K562 (cell line): ENCODE measurements around the gene EIF2AK2. TPM values are rescaled to one million over a fixed set of nuclear protein-coding genes. Genes with fewer than 3 reads are reported as not detected.

ENCODE experiments used
- ADNP ChIP-seq: fragments of 200-800 bp; sonication (Bioruptor generic); IDR thresholded peaks from 2 replicates; pipeline ENCODE4 v1.6.1; 2016; ENCODE audit warnings: missing genetic modification characterization, missing compliant biosample characterization
- BHLHE40 ChIP-seq: IDR thresholded peaks from 2 replicates; pipeline ENCODE4 v1.6.1; 2011; ENCODE audit warnings: low read length, improper control_type of control experiment
- DNMT1 ChIP-seq: fragments of 450-650 bp; IDR thresholded peaks from 2 replicates; pipeline ENCODE4 v1.6.1; 2016; ENCODE audit warnings: antibody characterized with exemption, mild to moderate bottlenecking
- FOS ChIP-seq: IDR thresholded peaks from 3 replicates; pipeline ENCODE4 v1.6.1; 2011; ENCODE audit not compliant: insufficient read length; ENCODE audit errors: extremely low read depth
- HMGN3 ChIP-seq: IDR thresholded peaks from 2 replicates; pipeline ENCODE4 v1.6.1; 2011; ENCODE audit warnings: borderline replicate concordance, low read depth, mild to moderate bottlenecking, mixed read lengths, low read length; ENCODE audit not compliant: insufficient read length; ENCODE audit errors: extremely low read depth
- NFATC3 ChIP-seq: fragments of 450-650 bp; IDR thresholded peaks from 2 replicates; pipeline ENCODE4 v1.6.1; 2017; ENCODE audit warnings: mild to moderate bottlenecking
- PHB2 ChIP-seq: fragments of 450-650 bp; IDR thresholded peaks from 2 replicates; pipeline ENCODE4 v1.6.1; 2017; ENCODE audit warnings: low read depth
- PHF21A ChIP-seq: fragments of 450-650 bp; IDR thresholded peaks from 2 replicates; pipeline ENCODE4 v1.6.1; 2017; ENCODE audit warnings: low read depth, borderline replicate concordance
- SNRNP70 ChIP-seq: fragments of 200-400 bp; formaldehyde crosslinking; optimal IDR thresholded peaks from 2 replicates; pipeline ENCODE3; 2017; ENCODE audit warnings: low read depth, low read length
- SRF ChIP-seq, 2 experiments: fragments of 250-450, 450-650 bp in 1 of 2; sonication (Bioruptor Pico) in 1 of 2; sonication (generic) in 1 of 2; formaldehyde crosslinking; IDR thresholded peaks; 2 replicates each; pipeline versions ENCODE4 v1.5.0 to v1.5.1; 2020 to 2022; ENCODE audit warnings: mild to moderate bottlenecking in 1 of 2, missing genetic modification reagents in 1 of 2
- STAT5B ChIP-seq: fragments of 250-450 bp; sonication (Bioruptor Pico); IDR thresholded peaks from 2 replicates; pipeline ENCODE4 v1.8.0; 2021; ENCODE audit warnings: mild to moderate bottlenecking, inconsistent platforms
- WHSC1 ChIP-seq: IDR thresholded peaks from one replicate; pipeline ENCODE4 v1.6.1; 2012; ENCODE audit warnings: low read length, control low read depth, inconsistent platforms
- ZNF146 ChIP-seq: IDR thresholded peaks from one replicate; pipeline ENCODE4 v1.6.1; 2018; ENCODE audit warnings: missing compliant biosample characterization; ENCODE audit not compliant: unreplicated experiment
- ZNF232 ChIP-seq: sonication (generic); formaldehyde crosslinking; IDR thresholded peaks from 2 replicates; pipeline ENCODE4 v1.8.0; 2022; ENCODE audit warnings: mild to moderate bottlenecking, missing genetic modification reagents
- ZNF280B ChIP-seq: fragments of 250-450 bp; sonication (Bioruptor Pico); IDR thresholded peaks from 2 replicates; pipeline ENCODE4 v1.5.1; 2021; ENCODE audit warnings: mild to moderate bottlenecking
- ZNF589 ChIP-seq: fragments of 200-800 bp; sonication (Bioruptor generic); IDR thresholded peaks from 2 replicates; pipeline ENCODE4 v1.6.1; 2016; ENCODE audit warnings: low read depth, missing genetic modification characterization, missing compliant biosample characterization
- ZNF655 ChIP-seq: fragments of 250-450 bp; sonication (Bioruptor Pico); IDR thresholded peaks from 2 replicates; pipeline ENCODE4 v1.5.0; 2021
- ZNF668 ChIP-seq: fragments of 250-450 bp; sonication (Bioruptor Pico); IDR thresholded peaks from 2 replicates; pipeline ENCODE4 v1.8.0; 2022; ENCODE audit warnings: mild to moderate bottlenecking, inconsistent platforms
- polyA plus RNA-seq, 8 experiments: library from polyadenylated mRNA; depleted of rRNA in 4 of 8; stranded (reverse) in 5 of 8; unstranded in 3 of 8; fragments of >200 nt; fragmentation: Nextera tagmentation in 2 of 8; fragmentation: Illumina TruSeq in 1 of 8; extraction: Ambion mirVana in 2 of 8; extraction: Trizol in 1 of 8; gene quantifications; 2 replicates each; pipeline versions ENCODE4 v1.2.1 to v1.2.3, GENCODE V29; 2011 to 2014; ENCODE audit warnings: inconsistent platforms in 1 of 8, missing spikeins in 1 of 8
- total RNA-seq, 7 experiments: library from RNA; depleted of rRNA in 6 of 7; stranded (reverse); fragments of >200 nt in 6 of 7; fragmentation: Illumina TruSeq in 2 of 7; extraction: Trizol in 2 of 7; gene quantifications; 2 replicates each; pipeline versions ENCODE4 v1.2.1 to v1.2.3, GENCODE V29; 2011 to 2021; ENCODE audit warnings: low replicate concordance in 1 of 7
- TF ChIP-seq, protein P1 (sequence below): fragments of 250-450 bp; sonication (Bioruptor Pico); IDR thresholded peaks from 2 replicates; pipeline ENCODE4 v1.4.0; 2020; ENCODE audit warnings: mild to moderate bottlenecking
- TF ChIP-seq, protein P2 (sequence below): IDR thresholded peaks from 2 replicates; pipeline ENCODE4 v1.6.1; 2012; ENCODE audit warnings: low read depth, low read length, improper control_type of control experiment, borderline replicate concordance
- TF ChIP-seq, protein P3 (sequence below): fragments of 450-650 bp; IDR thresholded peaks from 2 replicates; pipeline ENCODE4 v1.6.1; 2016; ENCODE audit warnings: mild to moderate bottlenecking
- TF ChIP-seq, protein P4 (sequence below): fragments of 250-450 bp; sonication (Bioruptor Pico); IDR thresholded peaks from 2 replicates; pipeline ENCODE4 v1.9.0; 2021; ENCODE audit warnings: mild to moderate bottlenecking

Gene EIF2AK2
- total and polyA plus RNA-seq, 9 of the 15 experiments (the other 6 are each of a cell fraction or from before 2014, with no cell fraction given) = 3.8 to 19.5 (median 13.3) TPM

DNA sequence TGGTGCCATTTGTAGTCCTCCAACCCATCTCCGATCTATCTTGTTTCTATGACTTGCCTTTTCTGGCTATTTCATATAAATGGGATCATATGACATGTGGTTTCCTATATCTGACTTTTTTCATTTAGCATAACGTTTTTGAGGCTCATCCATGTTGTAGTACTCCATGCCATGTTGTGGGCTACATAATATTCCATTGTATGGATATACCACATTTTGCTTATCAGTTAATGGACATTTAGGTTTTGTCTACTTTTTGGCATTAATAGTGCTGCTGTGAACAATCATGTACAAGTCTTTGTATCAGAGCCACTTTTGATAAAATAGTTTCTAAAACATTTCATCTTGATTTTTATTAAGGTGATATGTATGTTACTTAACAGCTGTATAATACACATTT, 46.9 kb upstream of the EIF2AK2 start (continued):
- TF ChIP-seq, protein P1, sequence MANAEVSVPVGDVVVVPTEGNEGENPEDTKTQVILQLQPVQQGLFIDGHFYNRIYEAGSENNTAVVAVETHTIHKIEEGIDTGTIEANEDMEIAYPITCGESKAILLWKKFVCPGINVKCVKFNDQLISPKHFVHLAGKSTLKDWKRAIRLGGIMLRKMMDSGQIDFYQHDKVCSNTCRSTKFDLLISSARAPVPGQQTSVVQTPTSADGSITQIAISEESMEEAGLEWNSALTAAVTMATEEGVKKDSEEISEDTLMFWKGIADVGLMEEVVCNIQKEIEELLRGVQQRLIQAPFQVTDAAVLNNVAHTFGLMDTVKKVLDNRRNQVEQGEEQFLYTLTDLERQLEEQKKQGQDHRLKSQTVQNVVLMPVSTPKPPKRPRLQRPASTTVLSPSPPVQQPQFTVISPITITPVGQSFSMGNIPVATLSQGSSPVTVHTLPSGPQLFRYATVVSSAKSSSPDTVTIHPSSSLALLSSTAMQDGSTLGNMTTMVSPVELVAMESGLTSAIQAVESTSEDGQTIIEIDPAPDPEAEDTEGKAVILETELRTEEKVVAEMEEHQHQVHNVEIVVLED (CRISPR knock-in tag) = no peak
- TF ChIP-seq, protein P2, sequence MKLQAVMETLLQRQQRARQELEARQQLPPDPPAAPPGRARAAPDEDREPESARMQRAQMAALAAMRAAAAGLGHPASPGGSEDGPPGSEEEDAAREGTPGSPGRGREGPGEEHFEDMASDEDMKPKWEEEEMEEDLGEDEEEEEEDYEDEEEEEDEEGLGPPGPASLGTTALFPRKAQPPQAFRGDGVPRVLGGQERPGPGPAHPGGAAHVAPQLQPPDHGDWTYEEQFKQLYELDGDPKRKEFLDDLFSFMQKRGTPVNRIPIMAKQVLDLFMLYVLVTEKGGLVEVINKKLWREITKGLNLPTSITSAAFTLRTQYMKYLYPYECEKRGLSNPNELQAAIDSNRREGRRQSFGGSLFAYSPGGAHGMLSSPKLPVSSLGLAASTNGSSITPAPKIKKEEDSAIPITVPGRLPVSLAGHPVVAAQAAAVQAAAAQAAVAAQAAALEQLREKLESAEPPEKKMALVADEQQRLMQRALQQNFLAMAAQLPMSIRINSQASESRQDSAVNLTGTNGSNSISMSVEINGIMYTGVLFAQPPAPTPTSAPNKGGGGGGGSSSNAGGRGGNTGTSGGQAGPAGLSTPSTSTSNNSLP = no peak
- TF ChIP-seq PHF21A = no peak
- no peak for TF ChIP-seq SNRNP70
- no peak for TF ChIP-seq BHLHE40
- no peak for TF ChIP-seq ZNF280B (CRISPR knock-in tag)
- no peak for TF ChIP-seq STAT5B (CRISPR knock-in tag)
- no peak for TF ChIP-seq HMGN3
- no peak for TF ChIP-seq NFATC3
- TF ChIP-seq, protein P3, sequence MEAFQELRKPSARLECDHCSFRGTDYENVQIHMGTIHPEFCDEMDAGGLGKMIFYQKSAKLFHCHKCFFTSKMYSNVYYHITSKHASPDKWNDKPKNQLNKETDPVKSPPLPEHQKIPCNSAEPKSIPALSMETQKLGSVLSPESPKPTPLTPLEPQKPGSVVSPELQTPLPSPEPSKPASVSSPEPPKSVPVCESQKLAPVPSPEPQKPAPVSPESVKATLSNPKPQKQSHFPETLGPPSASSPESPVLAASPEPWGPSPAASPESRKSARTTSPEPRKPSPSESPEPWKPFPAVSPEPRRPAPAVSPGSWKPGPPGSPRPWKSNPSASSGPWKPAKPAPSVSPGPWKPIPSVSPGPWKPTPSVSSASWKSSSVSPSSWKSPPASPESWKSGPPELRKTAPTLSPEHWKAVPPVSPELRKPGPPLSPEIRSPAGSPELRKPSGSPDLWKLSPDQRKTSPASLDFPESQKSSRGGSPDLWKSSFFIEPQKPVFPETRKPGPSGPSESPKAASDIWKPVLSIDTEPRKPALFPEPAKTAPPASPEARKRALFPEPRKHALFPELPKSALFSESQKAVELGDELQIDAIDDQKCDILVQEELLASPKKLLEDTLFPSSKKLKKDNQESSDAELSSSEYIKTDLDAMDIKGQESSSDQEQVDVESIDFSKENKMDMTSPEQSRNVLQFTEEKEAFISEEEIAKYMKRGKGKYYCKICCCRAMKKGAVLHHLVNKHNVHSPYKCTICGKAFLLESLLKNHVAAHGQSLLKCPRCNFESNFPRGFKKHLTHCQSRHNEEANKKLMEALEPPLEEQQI = no peak
- TF ChIP-seq ZNF589 (CRISPR knock-in tag) = no peak
- TF ChIP-seq, protein P4, sequence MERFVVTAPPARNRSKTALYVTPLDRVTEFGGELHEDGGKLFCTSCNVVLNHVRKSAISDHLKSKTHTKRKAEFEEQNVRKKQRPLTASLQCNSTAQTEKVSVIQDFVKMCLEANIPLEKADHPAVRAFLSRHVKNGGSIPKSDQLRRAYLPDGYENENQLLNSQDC (CRISPR knock-in tag) = no peak
- peak; percentile 72 for TF ChIP-seq ADNP (tag)
- no peak for TF ChIP-seq DNMT1
- no peak for TF ChIP-seq ZNF232 (CRISPR knock-in tag)
- no peak for TF ChIP-seq FOS
- TF ChIP-seq PHB2 = no peak
- TF ChIP-seq WHSC1 = no peak
- no peak for TF ChIP-seq ZNF655
- peak; percentile 99 for TF ChIP-seq ZNF146 (CRISPR knock-in tag)
- TF ChIP-seq SRF (CRISPR knock-in tag; IDR thresholded peaks at IDR 0.05) = no peak
- no peak for TF ChIP-seq ZNF668 (CRISPR knock-in tag)
